Measurements from ENCODE around the gene FOXP2.
"Not testable (repeated sequence)": the region's sequence is repeated elsewhere in the genome, so short reads cannot be mapped to it uniquely, and the experiment has no call there.

The FOXP2 gene

GRCh38 chr7:114497491-114497890 lies 82.9 kb downstream of the FOXP2 start:
- in situ Hi-C loops (cut with MboI; ENCODE audit: low sequenced_read_pairs) = not testable (repeated sequence)

GRCh38 chr7:114502454-114503254 lies 88.0 kb downstream of the FOXP2 start:
- in situ Hi-C loops (cut with MboI; ENCODE audit: low sequenced_read_pairs) = no loop called here

- in situ Hi-C loops (cut with MboI; ENCODE audit: low sequenced_read_pairs) = no loop called here
Measured at GRCh38 chr7:114504586-114504985, 90.0 kb downstream of the FOXP2 start.

GRCh38 chr7:114507381-114507780 lies 92.8 kb downstream of the FOXP2 start:
- in situ Hi-C loops (cut with MboI; ENCODE audit: low sequenced_read_pairs) = no loop called here

- in situ Hi-C loops (cut with MboI; ENCODE audit: low sequenced_read_pairs) = no loop called here
Measured at GRCh38 chr7:114508086-114508485, 93.5 kb downstream of the FOXP2 start.

GRCh38 chr7:114510824-114511223 lies 96.2 kb downstream of the FOXP2 start:
- in situ Hi-C loops (cut with MboI; ENCODE audit: low sequenced_read_pairs) = not testable (repeated sequence)

GRCh38 chr7:114519240-114519639 lies 104.6 kb downstream of the FOXP2 start:
- in situ Hi-C loops (cut with MboI; ENCODE audit: low sequenced_read_pairs) = no loop called here

- in situ Hi-C loops (cut with MboI; ENCODE audit: low sequenced_read_pairs) = no loop called here
Measured at GRCh38 chr7:114522081-114522480, 107.5 kb downstream of the FOXP2 start.

- in situ Hi-C loops (cut with MboI; ENCODE audit: low sequenced_read_pairs) = no loop called here
Measured at GRCh38 chr7:114527589-114527988, 113.0 kb downstream of the FOXP2 start.

GRCh38 chr7:114530057-114530611 lies 115.5 kb downstream of the FOXP2 start:
- in situ Hi-C loops (cut with MboI; ENCODE audit: low sequenced_read_pairs) = no loop called here

- in situ Hi-C loops (cut with MboI; ENCODE audit: low sequenced_read_pairs) = no loop called here
Measured at GRCh38 chr7:114531326-114531725, 116.7 kb downstream of the FOXP2 start.

- in situ Hi-C loops (cut with MboI; ENCODE audit: low sequenced_read_pairs) = no loop called here
Measured at GRCh38 chr7:114533131-114533530, 118.5 kb downstream of the FOXP2 start.

- in situ Hi-C loops (cut with MboI; ENCODE audit: low sequenced_read_pairs) = no loop called here
Measured at GRCh38 chr7:114534953-114535352, 120.3 kb downstream of the FOXP2 start.

GRCh38 chr7:114539575-114539974 lies 125.0 kb downstream of the FOXP2 start:
- in situ Hi-C loops (cut with MboI; ENCODE audit: low sequenced_read_pairs) = no loop called here

GRCh38 chr7:114540291-114540690 lies 125.7 kb downstream of the FOXP2 start:
- in situ Hi-C loops (cut with MboI; ENCODE audit: low sequenced_read_pairs) = no loop called here

- in situ Hi-C loops (cut with MboI; ENCODE audit: low sequenced_read_pairs) = not testable (repeated sequence)
Measured at GRCh38 chr7:114547346-114547745, 132.7 kb downstream of the FOXP2 start.

GRCh38 chr7:114548081-114548980 lies 133.7 kb downstream of the FOXP2 start:
- in situ Hi-C loops (cut with MboI; ENCODE audit: low sequenced_read_pairs) = no loop called here

GRCh38 chr7:114554781-114555537 lies 140.3 kb downstream of the FOXP2 start:
- in situ Hi-C loops (cut with MboI; ENCODE audit: low sequenced_read_pairs) = no loop called here

GRCh38 chr7:114567416-114567815 lies 152.8 kb downstream of the FOXP2 start:
- in situ Hi-C loops (cut with MboI; ENCODE audit: low sequenced_read_pairs) = no loop called here

- in situ Hi-C loops (cut with MboI; ENCODE audit: low sequenced_read_pairs) = no loop called here
Measured at GRCh38 chr7:114569220-114569619, 154.6 kb downstream of the FOXP2 start.

GRCh38 chr7:114574384-114574783 lies 159.8 kb downstream of the FOXP2 start:
- in situ Hi-C loops (cut with MboI; ENCODE audit: low sequenced_read_pairs) = no loop called here
